HepG2 (cell line): ENCODE data around the gene RILP.

Experiments used
- CTCF ChIP-seq: sonication (generic); formaldehyde crosslinking; IDR thresholded peaks from 2 replicates; pipeline ENCODE4 v1.5.0; 2020; ENCODE audit warnings: mild to moderate bottlenecking, missing genetic modification reagents, moderate library complexity
- EP300 ChIP-seq, 3 experiments: sonication (generic) in 1 of 3; formaldehyde crosslinking in 1 of 3; IDR thresholded peaks; 2 replicates each; pipeline versions ENCODE4 v1.5.1 to v1.6.1; 2011 to 2020; ENCODE audit warnings: low read depth in 2 of 3, low read length in 2 of 3, borderline replicate concordance in 1 of 3, improper control_type of control experiment in 1 of 3, mild to moderate bottlenecking in 1 of 3, missing genetic modification reagents in 1 of 3, moderate library complexity in 1 of 3
- PATZ1 ChIP-seq: sonication (generic); formaldehyde crosslinking; IDR thresholded peaks from 2 replicates; pipeline ENCODE4 v1.4.0; 2020; ENCODE audit warnings: missing genetic modification reagents
- POLR2AphosphoS5 ChIP-seq: IDR thresholded peaks from 2 replicates; pipeline ENCODE4 v1.6.1; 2012; ENCODE audit warnings: low read depth, low read length
- SNAPC5 ChIP-seq: sonication (generic); formaldehyde crosslinking; IDR thresholded peaks from 2 replicates; pipeline ENCODE4 v1.8.1; 2023; ENCODE audit warnings: mild to moderate bottlenecking, missing genetic modification reagents, borderline replicate concordance
- STAT5B ChIP-seq: sonication (generic); formaldehyde crosslinking; IDR thresholded peaks from 2 replicates; pipeline ENCODE4 v1.4.0; 2020; ENCODE audit warnings: missing genetic modification reagents
- ZNF253 ChIP-seq: sonication (generic); formaldehyde crosslinking; IDR thresholded peaks from 2 replicates; pipeline ENCODE4 v1.8.0; 2022; ENCODE audit warnings: mild to moderate bottlenecking, missing genetic modification reagents, borderline replicate concordance
- ZNF274 ChIP-seq: sonication (generic); formaldehyde crosslinking; IDR thresholded peaks from 2 replicates; pipeline ENCODE4 v1.5.1; 2020; ENCODE audit warnings: mild to moderate bottlenecking, missing genetic modification reagents

GRCh38 chr17:1639549-1640180 is 10.0 kb downstream of the RILP start:
- TF ChIP-seq EP300 (IDR thresholded peaks at IDR 0.05; ENCODE audit: low read depth in 2 of 2, low read length in 2 of 2) (no peak), EP300 (CRISPR knock-in tag; IDR thresholded peaks at IDR 0.05; ENCODE audit: borderline replicate concordance) (no peak), ZNF253 (no peak), CTCF (CRISPR knock-in tag) (no peak), POLR2AphosphoS5 (no peak), SNAPC5 (CRISPR knock-in tag) (no peak), ZNF274 (no peak), PATZ1 (CRISPR knock-in tag) (no peak), STAT5B (no peak)
